ENCODE measurements around the gene ABHD17B. TPM values are rescaled to one million over a fixed set of nuclear protein-coding genes. Genes with fewer than 3 reads are reported as not detected.

ABHD17B gene
- total RNA-seq, 1 experiment from 2014 or later, result 21.9 TPM

- no peak for DNase-seq
- Histone ChIP-seq H3K36me3 (ENCODE audit: low read depth) (no peaks in the 10 kb centered on the region), H2AFZ (no peak overlapping the region), H3K79me2 (ENCODE audit: low read depth) (peaks cover 84% of the 10 kb centered on the region), H3K27me3 (ENCODE audit: insufficient read depth, low read depth) (no peaks in the 10 kb centered on the region), H3K4me1 (replicated peaks; ENCODE audit: insufficient read depth) (no peaks in the 10 kb centered on the region), H3K4me2 (no peak overlapping the region), H3K27ac (no peak overlapping the region), H3K9me3 (ENCODE audit: insufficient read depth, low read depth) (no peaks in the 10 kb centered on the region), H4K20me1 (ENCODE audit: insufficient read depth) (0 out of 2 replicates have a peak, but pooled peaks cover 5% of the 10 kb centered on the region), H3K4me3 (no peak overlapping the region), H3F3A (ENCODE audit: insufficient read depth, low read depth) (no peaks in the 10 kb centered on the region), H3K9me2 (ENCODE audit: insufficient read depth) (no peaks in the 10 kb centered on the region)
- POLR2A ChIA-PET (ENCODE audit: unreplicated experiment), result no interaction called here
- no TSS peak for BruUV-seq (replicated peaks)
- intact Hi-C loops (cut with micrococcal nuclease; ENCODE audit: unreplicated experiment), result no loop called here
- CTCF ChIA-PET, result interaction anchor here (0.5 to 0.7 kb wide), 2 partner anchors 127 to 635 kb away, joined by 4 read pairs; no protein-coding TSS in a partner anchor
- TF ChIP-seq CTCF (conservative IDR thresholded peaks at IDR 0.05) (no peak), EZH2 (IDR thresholded peaks at IDR 0.05; ENCODE audit: low read depth) (no peak)
Observed at GRCh38 chr9:71897577-71897976, 13.4 kb downstream of the ABHD17B start.

- BruUV-seq (replicated peaks), result no TSS peak
- no peak overlapping the region for H2AFZ ChIP-seq
- DNase-seq, result no peak
- H3F3A ChIP-seq (ENCODE audit: insufficient read depth, low read depth), result no peaks in the 10 kb centered on the region
- H3K4me2 ChIP-seq, result no peak overlapping the region
- H3K27ac ChIP-seq, result no peak overlapping the region
- H3K9me2 ChIP-seq (ENCODE audit: insufficient read depth), result no peaks in the 10 kb centered on the region
- H3K36me3 ChIP-seq (ENCODE audit: low read depth), result no peaks in the 10 kb centered on the region
- H3K4me1 ChIP-seq (replicated peaks; ENCODE audit: insufficient read depth), result no peaks in the 10 kb centered on the region
- no peaks in the 10 kb centered on the region for H3K9me3 ChIP-seq (ENCODE audit: insufficient read depth, low read depth)
- no peaks in the 10 kb centered on the region for H3K27me3 ChIP-seq (ENCODE audit: insufficient read depth, low read depth)
- H4K20me1 ChIP-seq (ENCODE audit: insufficient read depth), result 0 out of 2 replicates have a peak, but pooled peaks cover 3% of the 10 kb centered on the region
- H3K4me3 ChIP-seq, result no peak overlapping the region
- ChIA-PET CTCF (no interaction called here), POLR2A (ENCODE audit: unreplicated experiment) (no interaction called here)
- intact Hi-C loops (cut with micrococcal nuclease; ENCODE audit: unreplicated experiment), result no loop called here
- TF ChIP-seq EZH2 (IDR thresholded peaks at IDR 0.05; ENCODE audit: low read depth) (no peak), CTCF (conservative IDR thresholded peaks at IDR 0.05) (no peak)
- peaks cover 80% of the 10 kb centered on the region for H3K79me2 ChIP-seq (ENCODE audit: low read depth)
Observed at GRCh38 chr9:71896761-71897160, 14.2 kb downstream of the ABHD17B start.

GRCh38 chr9:71895955-71896354 lies 15.0 kb downstream of the ABHD17B start:
- no peaks in the 10 kb centered on the region for H3F3A ChIP-seq (ENCODE audit: insufficient read depth, low read depth)
- ChIA-PET CTCF (interaction anchor here (0.5 to 0.6 kb wide), 2 partner anchors 133 to 181 kb away, joined by 3 to 6 read pairs; no protein-coding TSS in a partner anchor), POLR2A (ENCODE audit: unreplicated experiment) (interaction anchor here (0.7 kb wide), 1 partner anchor 15 kb away, joined by 4 read pairs; the partner anchor contains the start of gene C9orf85)
- H3K4me2 ChIP-seq, result no peak overlapping the region
- intact Hi-C loops (cut with micrococcal nuclease; ENCODE audit: unreplicated experiment), result no loop called here
- H3K4me1 ChIP-seq (replicated peaks; ENCODE audit: insufficient read depth), result no peaks in the 10 kb centered on the region
- H2AFZ ChIP-seq, result no peak overlapping the region
- no peaks in the 10 kb centered on the region for H3K9me3 ChIP-seq (ENCODE audit: insufficient read depth, low read depth)
- TF ChIP-seq EZH2 (IDR thresholded peaks at IDR 0.05; ENCODE audit: low read depth), result no peak
- TF ChIP-seq CTCF (conservative IDR thresholded peaks at IDR 0.05), result no peak
- BruUV-seq (replicated peaks), result no TSS peak
- H4K20me1 ChIP-seq (ENCODE audit: insufficient read depth), result no peaks in the 10 kb centered on the region
- H3K36me3 ChIP-seq (ENCODE audit: low read depth), result no peaks in the 10 kb centered on the region
- no peak overlapping the region for H3K27ac ChIP-seq
- no peak overlapping the region for H3K4me3 ChIP-seq
- H3K27me3 ChIP-seq (ENCODE audit: insufficient read depth, low read depth), result no peaks in the 10 kb centered on the region
- H3K79me2 ChIP-seq (ENCODE audit: low read depth), result peaks cover 80% of the 10 kb centered on the region
- no peaks in the 10 kb centered on the region for H3K9me2 ChIP-seq (ENCODE audit: insufficient read depth)
- no peak for DNase-seq
